ENCODE results near the gene CDK11A.
"Not testable (repeated sequence)": the region's sequence is repeated elsewhere in the genome, so short reads cannot be mapped to it uniquely, and the experiment has no call there.

CDK11A gene

DNA sequence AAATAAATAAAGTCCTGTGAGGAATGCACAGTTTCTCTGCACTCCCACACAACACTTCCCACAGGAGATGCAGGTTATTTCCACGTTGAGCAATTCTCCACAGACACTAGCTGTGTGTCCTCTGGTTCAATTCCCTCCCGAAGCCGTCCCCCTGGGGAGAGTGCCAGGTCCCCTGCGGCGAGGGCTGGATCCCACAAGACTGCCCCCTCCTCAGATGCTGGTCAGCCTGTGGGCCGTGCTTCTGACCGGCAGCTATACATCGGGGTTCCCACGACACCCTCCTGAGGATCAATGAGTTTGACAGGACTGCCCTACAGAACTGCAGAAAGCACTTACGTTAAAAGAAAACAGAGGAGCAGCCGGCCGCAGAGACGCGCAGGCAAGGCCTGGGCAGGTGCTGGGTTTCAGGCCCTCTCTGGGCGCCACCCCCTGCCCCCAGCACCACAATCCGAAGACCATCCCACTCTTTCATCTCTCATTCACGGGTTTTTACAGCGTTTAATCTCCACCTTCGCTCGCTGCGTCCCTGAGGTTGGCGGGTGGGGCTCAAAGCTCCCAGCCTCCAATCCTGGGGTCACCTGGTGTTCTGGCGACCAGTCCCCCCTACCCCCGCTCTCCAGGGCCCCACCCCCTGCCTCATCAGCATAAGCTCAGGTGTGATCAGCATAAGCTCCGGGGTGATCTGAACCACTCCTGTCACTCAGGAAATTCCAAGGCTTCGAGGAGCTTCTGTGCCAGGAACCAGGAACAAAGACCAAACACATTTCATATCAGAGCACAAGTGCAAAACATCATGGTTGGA is 40.9 kb downstream of the CDK11A start:
- DNase-seq (ENCODE audit: low read depth), result no peak

- no peak for DNase-seq (ENCODE audit: low read depth)
These were observed 43.3 kb downstream of the CDK11A start for GRCh38 chr1:1680912-1681273.

- no peak for DNase-seq (ENCODE audit: low read depth)
These were observed 43.9 kb downstream of the CDK11A start for GRCh38 chr1:1680031-1680911.

DNA sequence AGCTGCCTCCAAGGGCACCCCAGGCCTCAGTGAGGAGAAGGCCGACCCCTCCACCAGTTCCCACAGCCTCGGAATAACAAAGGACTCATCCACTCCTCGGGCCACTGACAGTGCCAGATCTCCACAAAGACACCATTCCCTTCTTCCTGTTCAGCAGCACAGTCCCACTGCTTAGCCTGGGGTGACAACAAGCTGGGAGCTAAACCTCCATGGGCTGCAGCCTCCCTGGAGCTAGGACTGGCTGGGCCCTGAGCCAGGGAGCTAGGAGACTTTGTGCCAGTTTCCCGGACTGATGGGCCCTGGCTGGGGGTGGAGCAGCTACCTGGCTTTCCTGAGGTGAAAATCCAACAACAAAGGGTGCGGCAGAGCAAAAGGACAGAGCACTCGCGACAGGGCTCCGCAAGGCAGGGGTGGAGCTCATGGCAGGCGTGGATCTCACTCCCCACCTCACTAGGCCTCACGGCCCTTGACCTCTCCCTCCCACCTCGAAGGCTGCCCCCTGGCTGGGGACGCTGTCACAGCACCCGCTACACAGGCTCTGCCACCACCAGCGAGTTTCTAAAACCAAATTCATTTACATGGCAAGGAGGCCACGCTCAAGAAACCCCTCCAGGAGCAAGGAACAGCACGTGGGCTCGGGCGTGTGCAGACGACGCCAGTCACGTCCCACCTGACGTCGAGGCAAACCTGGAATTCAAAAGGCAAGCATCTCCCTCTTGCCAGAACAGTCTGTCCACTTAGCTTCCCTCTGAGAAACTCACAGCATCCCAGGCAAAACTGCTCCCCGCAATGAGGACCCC is 45.4 kb downstream of the CDK11A start:
- no peak for DNase-seq (ENCODE audit: low read depth)

DNA sequence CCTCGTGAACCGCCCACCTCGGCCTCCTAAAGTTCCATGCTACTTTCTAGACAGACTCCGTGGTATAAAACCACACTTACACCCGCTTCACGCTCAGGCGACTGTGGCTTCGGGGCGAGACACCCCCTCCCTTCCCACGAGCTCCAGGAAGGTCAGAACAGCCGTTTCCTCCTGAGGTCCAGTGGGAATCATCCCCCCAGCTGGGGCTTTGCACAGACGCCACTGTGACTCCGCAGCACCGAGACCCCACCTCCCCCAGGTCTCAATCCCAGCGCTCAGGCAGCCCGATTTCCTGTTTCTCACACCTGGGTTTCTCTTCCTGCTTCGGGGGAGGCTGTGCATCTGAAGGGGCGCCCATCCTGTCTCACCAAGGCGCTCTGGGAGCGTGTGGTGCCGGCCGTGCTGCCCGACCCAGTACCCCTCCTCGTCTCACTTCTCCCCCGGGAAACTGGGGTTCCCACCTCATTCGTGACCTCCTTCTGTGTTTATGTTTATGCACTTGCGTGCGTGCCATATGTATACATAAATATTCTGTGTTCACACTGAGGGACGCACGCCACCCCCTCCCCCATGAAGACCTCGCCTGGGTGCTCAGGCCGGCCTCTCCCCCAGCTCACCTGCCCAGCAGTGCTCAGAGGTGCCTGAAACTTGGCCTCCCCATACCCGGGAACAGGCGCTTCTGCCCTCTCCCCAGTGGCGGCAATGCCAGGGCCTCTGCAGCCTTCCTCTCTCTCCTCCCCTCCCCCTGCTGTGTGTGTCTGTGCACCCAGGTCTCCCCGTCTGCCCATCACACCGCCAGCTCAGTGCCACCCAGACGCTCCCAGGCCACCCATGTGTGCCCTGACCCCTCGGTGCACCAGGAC is 46.2 kb downstream of the CDK11A start:
- no peak for DNase-seq (ENCODE audit: low read depth)

GRCh38 chr1:1676087-1676486 is 48.1 kb downstream of the CDK11A start:
- DNase-seq (ENCODE audit: low read depth), result not testable (repeated sequence)

GRCh38 chr1:1675218-1675617 is 48.9 kb downstream of the CDK11A start:
- DNase-seq (ENCODE audit: low read depth), result not testable (repeated sequence)

DNA sequence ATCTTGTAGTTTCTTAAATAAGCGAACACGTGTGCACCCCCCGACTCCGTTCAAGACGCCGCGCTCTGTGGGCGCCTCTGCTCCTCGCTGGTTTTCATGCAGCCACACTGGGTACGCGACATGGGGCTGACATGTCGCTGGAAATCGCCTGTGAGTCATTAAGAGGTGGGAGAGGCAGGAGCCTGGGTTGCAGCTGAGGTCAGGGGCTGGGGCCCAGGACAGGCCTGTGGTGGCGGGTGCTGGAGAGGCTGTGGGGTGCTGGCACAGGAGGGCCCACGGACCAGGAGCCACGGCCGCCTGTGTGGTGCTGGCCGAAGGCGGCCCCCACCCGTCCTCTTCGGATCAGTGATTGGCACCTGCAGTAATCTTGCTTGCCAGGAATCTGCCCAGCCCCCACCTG is 49.4 kb downstream of the CDK11A start:
- DNase-seq (ENCODE audit: low read depth), result not testable (repeated sequence)

DNA sequence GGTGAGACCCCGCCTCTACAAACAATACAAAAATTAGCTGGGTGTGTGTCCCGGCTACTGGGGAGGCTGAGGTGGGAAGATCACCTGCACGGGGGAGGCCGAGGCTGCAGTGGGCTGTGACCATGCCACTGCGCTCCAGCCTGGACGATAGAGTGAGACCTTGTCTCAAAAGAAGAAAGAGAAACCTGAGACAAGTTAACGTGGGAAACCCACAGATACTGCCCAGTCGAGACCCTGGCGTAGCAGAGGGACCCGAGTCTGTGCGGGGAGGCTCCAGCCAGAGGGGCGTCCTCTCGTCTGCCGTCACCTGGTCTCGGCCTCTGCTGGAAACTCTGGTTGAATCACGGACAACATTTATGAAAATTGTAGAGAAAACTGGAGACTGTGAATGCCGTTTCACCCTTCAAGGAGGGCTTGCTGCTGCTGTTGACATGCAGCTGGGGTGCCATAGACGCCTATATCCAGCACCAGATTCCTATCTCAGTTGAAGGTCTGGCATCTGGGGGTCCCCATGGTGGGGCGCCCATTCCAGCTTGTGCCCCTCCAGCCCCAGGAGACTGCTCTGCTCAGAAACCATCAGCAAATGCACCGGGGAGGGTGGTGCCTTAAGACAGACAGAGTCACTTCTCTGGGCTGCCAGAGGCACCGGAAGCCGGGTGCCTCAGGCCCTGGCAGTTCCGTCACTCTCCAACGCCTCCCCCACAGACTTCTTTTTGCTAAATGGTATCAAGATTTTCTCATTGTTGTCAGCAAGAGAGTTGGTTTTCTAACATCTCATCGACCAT is 51.8 kb downstream of the CDK11A start:
- no peak for DNase-seq (ENCODE audit: low read depth)

DNA sequence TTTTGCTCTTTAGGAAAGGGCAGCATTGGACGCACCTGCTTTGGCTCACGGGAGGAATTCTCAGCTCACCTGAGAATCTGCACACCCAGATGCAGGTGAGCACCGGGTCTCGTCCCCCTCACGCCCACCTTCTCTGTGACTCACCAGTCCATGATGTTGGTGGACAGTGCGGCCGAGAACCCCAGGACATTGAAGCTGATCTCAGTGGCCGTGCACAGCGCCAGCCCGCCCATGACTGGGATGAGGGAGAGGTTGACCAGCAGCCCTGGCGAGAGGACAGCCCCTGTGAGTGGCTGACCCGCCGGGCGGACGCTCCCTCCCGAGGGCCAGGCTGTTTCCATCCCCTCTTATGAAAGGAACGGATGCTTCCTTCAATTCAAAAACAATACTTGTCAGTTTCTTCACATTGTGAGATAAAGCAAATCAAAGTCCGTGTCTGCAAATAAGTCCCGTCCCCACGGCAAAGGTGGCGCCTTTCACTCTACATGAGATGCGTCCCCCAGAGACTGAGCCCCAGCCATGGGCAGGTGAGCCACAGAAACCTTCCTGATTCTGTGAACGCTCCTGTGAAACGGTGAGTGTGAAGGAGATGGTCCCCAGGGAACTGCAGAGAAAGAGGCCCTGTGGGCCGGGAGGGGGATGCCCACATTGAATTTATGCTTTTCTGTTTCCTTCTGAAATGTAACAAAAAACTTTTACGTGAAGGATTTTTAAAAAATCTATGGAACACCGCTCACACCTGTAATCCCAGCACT is 52.6 kb downstream of the CDK11A start:
- DNase-seq (ENCODE audit: low read depth), result no peak

GRCh38 chr1:1670866-1671265 is 53.3 kb downstream of the CDK11A start:
- no peak for DNase-seq (ENCODE audit: low read depth)

- no peak for DNase-seq (ENCODE audit: low read depth)
These were observed 54.4 kb downstream of the CDK11A start for GRCh38 chr1:1669468-1670440.

DNA sequence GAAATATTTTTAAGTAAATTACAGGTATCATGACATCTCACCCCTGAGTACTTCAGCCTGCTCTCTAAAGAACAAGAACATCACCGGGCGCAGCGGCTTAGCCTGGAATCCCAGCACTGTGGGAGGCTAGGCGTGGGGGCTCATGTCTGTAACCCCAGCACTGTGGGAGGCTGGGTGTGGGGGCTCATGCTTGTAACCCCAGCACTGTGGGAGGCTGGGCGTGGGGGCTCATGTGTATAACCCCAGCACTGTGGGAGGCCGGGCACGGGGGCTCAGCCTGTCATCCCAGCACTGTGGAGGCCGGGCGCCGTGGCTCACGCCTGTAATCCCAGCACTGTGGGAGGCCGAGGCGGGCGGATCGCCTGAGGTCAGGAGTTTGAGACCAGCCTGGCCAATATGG is 57.6 kb downstream of the CDK11A start:
- no peak for DNase-seq (ENCODE audit: low read depth)

- DNase-seq (ENCODE audit: low read depth), result no peak
These were observed 58.3 kb downstream of the CDK11A start for GRCh38 chr1:1665815-1666251.

DNA sequence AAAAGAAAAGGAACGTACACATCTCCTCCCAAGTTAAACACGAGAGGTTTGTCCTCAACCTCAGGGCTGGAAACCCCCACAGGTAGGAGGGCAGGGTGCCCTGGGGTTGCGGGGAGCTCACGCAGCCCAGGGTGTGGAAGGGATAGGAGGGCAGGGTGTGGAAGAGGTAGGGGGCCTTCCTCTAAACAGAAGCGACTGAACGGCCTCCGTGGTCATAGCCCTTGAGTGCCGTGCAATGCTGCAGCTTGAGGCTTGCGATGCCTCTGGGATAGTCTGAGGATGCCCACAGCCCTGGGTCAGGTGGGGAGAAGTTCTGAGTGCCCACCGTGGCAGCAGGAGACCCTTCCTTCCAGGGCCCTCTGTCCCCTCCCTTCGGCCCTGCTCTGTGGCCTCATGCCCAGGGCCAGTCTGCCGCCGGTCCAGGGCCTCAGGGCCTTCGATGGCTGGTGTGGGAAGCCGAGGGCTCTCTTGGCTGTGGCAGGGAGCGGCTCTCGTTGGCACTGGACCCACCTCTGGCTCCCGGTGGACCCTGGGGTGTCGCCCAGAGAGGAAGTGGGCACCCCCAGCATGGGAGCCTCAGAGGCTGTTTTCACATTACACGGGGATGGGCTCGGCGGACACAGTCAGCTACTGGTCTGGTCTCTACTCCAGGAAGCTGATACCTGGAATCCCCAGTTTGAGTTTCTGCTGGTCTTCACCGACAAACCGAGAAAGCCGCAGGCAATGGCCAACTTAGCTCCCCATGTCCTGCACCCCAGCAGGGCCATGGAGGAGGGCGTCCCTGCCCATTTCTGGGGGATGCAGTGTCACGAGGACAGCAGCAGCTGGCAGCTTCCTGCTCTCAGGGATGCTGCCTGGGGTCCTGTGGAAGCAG is 59.0 kb downstream of the CDK11A start:
- no peak for DNase-seq (ENCODE audit: low read depth)

- DNase-seq (ENCODE audit: low read depth), result not testable (repeated sequence)
These were observed 59.8 kb downstream of the CDK11A start for GRCh38 chr1:1664318-1664717.

GRCh38 chr1:1662830-1663560 is 61.2 kb downstream of the CDK11A start:
- DNase-seq (ENCODE audit: low read depth), result not testable (repeated sequence)
